ENCODE data around the gene TSPAN17.
"Not testable (repeated sequence)": the region's sequence is repeated elsewhere in the genome, so short reads cannot be mapped to it uniquely, and the experiment has no call there.

Gene TSPAN17

GRCh38 chr5:176697934-176698538 is 50.8 kb downstream of the TSPAN17 start:
- H3K27ac ChIP-seq: no peak overlapping the region
- no peak for DNase-seq (ENCODE audit: low read depth, low spot score)

GRCh38 chr5:176699446-176699845 is 52.2 kb downstream of the TSPAN17 start:
- DNase-seq (ENCODE audit: low read depth, low spot score); H3K27ac ChIP-seq: not testable (repeated sequence)

DNA sequence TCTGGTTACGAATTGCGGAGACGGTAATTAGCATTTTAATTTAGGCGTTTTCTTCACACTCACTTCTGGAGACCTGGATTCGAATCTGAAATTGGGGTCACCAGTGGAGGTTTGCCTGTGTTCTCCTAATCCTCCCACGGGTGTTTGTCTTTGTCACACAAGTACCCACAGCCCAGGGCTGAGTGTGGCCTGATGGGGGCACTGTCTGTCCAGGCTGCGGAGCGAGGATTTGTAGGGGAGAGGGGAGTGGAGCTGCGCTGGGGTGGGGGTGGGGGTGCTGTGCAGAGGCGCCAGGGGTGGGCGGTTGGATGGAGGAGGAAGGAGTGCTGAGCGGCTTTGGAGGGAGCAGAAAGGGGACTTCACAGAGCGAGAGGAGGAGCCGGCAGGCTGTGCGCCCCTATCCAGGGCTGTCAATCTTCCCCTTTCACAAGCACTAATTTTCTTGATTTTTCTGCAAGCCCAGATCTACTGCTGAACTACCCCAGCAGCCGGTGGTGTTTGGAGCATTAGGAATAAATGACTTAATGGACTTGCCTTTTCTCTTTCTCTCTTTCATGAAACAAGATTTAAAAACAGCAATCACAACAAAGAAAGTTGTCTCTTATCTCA is 53.1 kb downstream of the TSPAN17 start:
- no peak for DNase-seq (ENCODE audit: low read depth, low spot score)
- H3K27ac ChIP-seq: no peak overlapping the region

DNA sequence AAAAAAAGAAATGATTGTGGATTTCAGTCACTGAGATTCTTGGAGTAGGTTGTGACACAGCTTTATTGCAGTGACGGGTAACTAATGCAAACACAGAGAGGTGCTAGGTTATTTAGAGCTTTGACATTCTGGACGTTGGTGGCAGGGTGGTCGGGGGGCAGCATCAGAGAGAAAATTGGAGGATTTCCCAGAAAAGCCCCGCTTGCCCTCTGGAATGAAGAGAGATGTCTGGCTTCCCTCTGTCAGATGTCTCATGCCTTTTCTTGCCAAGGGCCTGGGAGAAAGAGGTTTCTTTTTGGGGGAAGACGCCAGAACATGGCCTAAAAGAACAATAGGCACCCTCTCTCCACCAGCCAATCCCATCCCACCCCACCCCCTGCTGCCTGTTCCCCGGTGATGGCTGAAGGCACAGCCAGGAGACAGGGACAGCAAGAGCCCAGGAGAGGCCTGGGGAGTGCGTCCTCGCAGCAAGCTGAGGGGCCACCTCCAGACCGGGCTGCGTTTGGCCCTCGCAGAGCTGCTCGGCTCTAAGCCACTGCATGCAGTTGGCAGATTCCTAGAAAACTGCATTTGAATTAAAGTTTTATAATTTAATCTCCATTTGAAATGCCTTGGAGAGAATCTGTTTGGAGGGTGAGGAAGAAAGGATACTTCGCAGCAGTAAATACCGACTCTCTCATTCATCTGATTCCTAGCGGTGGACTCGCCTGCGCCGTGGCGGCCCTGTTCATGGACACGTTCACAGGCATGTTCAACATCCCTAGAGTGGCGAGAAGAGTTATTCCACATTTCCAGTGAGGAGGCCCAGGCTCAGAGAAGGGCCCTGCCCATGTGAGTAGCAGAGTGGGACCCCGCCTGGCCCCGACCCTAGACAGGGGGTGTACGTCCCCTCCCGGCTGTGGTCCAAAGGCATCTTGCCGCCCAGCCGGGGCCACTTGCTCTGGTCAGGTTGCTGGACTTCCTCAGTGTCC is 55.7 kb downstream of the TSPAN17 start:
- no peak overlapping the region for H3K27ac ChIP-seq
- no peak for DNase-seq (ENCODE audit: low read depth, low spot score)

DNA sequence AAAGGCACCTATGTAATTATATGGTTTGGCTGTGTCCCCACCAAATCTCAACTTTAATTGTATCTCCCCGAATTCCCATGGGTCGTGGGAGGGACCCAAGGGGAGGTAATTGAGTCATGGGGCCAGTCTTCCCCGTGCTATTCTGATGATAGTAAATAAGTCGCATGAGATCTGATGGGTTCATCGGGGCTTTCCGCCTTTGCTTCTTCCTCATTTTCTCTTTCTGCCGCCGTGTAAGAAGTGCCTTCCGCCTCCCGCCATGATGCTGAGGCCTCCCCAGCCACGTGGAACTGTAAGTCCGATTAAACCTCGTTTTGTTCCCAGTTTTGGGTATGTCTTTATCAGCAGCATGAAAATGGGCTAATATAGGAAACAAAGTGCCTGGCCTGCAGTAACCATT is 56.6 kb downstream of the TSPAN17 start:
- DNase-seq (ENCODE audit: low read depth, low spot score): no peak
- H3K27ac ChIP-seq: no peak overlapping the region

DNA sequence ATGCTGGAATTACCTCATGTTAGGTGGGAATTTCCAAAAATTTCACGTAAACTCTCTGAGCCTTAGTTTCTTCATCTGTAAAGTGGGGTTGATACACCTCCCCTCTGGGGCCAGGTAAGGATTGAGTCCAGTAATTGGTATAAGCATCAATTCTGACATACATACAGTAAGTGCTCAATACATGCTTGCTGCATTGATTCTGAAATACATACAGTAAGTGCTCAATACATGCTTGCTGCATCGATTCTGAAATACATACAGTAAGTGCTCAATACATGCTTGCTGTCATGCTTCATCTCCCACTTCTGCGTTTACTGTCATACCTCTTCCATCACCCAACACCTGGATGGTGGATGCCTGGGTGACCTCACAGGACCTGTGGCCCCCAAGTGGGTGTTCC is 57.1 kb downstream of the TSPAN17 start:
- no peak for DNase-seq (ENCODE audit: low read depth, low spot score)
- H3K27ac ChIP-seq: no peak overlapping the region

DNA sequence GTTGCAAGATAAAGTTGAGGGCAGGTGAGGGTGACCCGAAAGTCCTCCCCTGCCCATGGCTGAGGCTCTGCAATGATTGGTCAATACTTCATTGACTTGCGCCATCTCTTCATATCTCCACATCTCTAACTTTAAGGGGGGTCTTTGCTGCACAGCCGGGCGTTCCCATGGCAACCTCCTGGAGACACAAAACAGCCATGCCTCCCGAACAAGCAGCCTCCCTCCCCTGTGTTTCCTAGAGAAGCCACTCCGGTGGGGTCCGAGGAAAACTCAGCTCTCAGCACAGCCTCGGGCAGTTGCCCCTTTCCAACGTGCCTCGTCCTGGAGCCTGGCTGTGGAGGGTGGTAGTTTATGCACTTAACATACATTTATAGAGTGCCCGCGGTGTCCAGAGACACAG is 57.5 kb downstream of the TSPAN17 start:
- no peak for DNase-seq (ENCODE audit: low read depth, low spot score)
- H3K27ac ChIP-seq: no peak overlapping the region
